HG03469 (cell line): ENCODE data around the gene FFAR1.

Experiments
- ATAC-seq: cut with Tn5 transposase; IDR thresholded peaks from one replicate; pipeline ENCODE4 v1.9.1; 2021; ENCODE audit warnings: mild to moderate bottlenecking, moderate library complexity, moderate number of reproducible peaks; ENCODE audit not compliant: unreplicated experiment

The FFAR1 gene

GRCh38 chr19:35314858-35315470 is 32.7 kb upstream of the FFAR1 start:
- ATAC-seq: no peak

GRCh38 chr19:35315883-35316282 is 31.8 kb upstream of the FFAR1 start:
- ATAC-seq: no peak

- ATAC-seq: no peak
Observed at GRCh38 chr19:35316560-35316959, 31.1 kb upstream of the FFAR1 start.

GRCh38 chr19:35317464-35318043 is 30.1 kb upstream of the FFAR1 start:
- no peak for ATAC-seq

GRCh38 chr19:35318679-35319448 is 28.8 kb upstream of the FFAR1 start:
- no peak for ATAC-seq

- no peak for ATAC-seq
Observed at GRCh38 chr19:35320065-35320713, 27.5 kb upstream of the FFAR1 start.

- no peak for ATAC-seq
Observed at GRCh38 chr19:35321291-35321690, 26.4 kb upstream of the FFAR1 start.

- no peak for ATAC-seq
Observed at GRCh38 chr19:35322014-35322413, 25.7 kb upstream of the FFAR1 start.

GRCh38 chr19:35327642-35328041 is 20.1 kb upstream of the FFAR1 start:
- no peak for ATAC-seq

GRCh38 chr19:35328851-35329285 is 18.8 kb upstream of the FFAR1 start, which contains the start of gene CD22:
Gene CD22, plus strand, starts transcription at chr19:35329187. Its CDS starts 2,854 bp downstream, at chr19:35332041.
- no peak for ATAC-seq

- ATAC-seq: no peak
Observed at GRCh38 chr19:35329323-35329722, 18.4 kb upstream of the FFAR1 start.

- ATAC-seq: peak; percentile 34
Observed at GRCh38 chr19:35330475-35330874, 17.2 kb upstream of the FFAR1 start.

- no peak for ATAC-seq
Observed at GRCh38 chr19:35331551-35332214, 16.0 kb upstream of the FFAR1 start.

GRCh38 chr19:35332817-35333216 is 14.9 kb upstream of the FFAR1 start:
- no peak for ATAC-seq

- no peak for ATAC-seq
Observed at GRCh38 chr19:35334144-35334753, 13.5 kb upstream of the FFAR1 start.

GRCh38 chr19:35336166-35336955 is 11.3 kb upstream of the FFAR1 start:
- no peak for ATAC-seq

- ATAC-seq: no peak
Observed at GRCh38 chr19:35337097-35337983, 10.4 kb upstream of the FFAR1 start.

GRCh38 chr19:35337984-35338296 is 9.8 kb upstream of the FFAR1 start:
- no peak for ATAC-seq

- ATAC-seq: no peak
Observed at GRCh38 chr19:35340431-35340830, 7.3 kb upstream of the FFAR1 start.
